D721Med (cell line): ENCODE data around the gene PIK3R6.

ENCODE experiments used
- DNase-seq: peaks from one replicate; pipeline ENCODE4 v3.0.0; 2011; ENCODE audit warnings: low spot score; ENCODE audit not compliant: insufficient read length
- FAIRE-seq: peaks from 2 replicates; lab custom pipeline; 2011; peaks lifted over from hg19 to GRCh38; lab: Jason Lieb, UNC
- TF ChIP-seq, protein P1 (sequence below): IDR thresholded peaks from 2 replicates; pipeline ENCODE4 v1.5.1; 2012; ENCODE audit warnings: mild to moderate bottlenecking, control low read depth; ENCODE audit not compliant: insufficient read depth; ENCODE audit errors: missing control alignments

PIK3R6 gene

GRCh38 chr17:8910969-8911604, 43.6 kb upstream of the PIK3R6 start:
- FAIRE-seq (no peak), DNase-seq (no peak)
- TF ChIP-seq, protein P1, sequence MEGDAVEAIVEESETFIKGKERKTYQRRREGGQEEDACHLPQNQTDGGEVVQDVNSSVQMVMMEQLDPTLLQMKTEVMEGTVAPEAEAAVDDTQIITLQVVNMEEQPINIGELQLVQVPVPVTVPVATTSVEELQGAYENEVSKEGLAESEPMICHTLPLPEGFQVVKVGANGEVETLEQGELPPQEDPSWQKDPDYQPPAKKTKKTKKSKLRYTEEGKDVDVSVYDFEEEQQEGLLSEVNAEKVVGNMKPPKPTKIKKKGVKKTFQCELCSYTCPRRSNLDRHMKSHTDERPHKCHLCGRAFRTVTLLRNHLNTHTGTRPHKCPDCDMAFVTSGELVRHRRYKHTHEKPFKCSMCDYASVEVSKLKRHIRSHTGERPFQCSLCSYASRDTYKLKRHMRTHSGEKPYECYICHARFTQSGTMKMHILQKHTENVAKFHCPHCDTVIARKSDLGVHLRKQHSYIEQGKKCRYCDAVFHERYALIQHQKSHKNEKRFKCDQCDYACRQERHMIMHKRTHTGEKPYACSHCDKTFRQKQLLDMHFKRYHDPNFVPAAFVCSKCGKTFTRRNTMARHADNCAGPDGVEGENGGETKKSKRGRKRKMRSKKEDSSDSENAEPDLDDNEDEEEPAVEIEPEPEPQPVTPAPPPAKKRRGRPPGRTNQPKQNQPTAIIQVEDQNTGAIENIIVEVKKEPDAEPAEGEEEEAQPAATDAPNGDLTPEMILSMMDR: no peak

GRCh38 chr17:8909586-8910270, 42.3 kb upstream of the PIK3R6 start:
- FAIRE-seq (no peak), DNase-seq (no peak)
- TF ChIP-seq, protein P1: no peak

GRCh38 chr17:8905331-8905730, 37.9 kb upstream of the PIK3R6 start:
- DNase-seq (no peak), FAIRE-seq (no peak)
- TF ChIP-seq, protein P1: no peak

DNA sequence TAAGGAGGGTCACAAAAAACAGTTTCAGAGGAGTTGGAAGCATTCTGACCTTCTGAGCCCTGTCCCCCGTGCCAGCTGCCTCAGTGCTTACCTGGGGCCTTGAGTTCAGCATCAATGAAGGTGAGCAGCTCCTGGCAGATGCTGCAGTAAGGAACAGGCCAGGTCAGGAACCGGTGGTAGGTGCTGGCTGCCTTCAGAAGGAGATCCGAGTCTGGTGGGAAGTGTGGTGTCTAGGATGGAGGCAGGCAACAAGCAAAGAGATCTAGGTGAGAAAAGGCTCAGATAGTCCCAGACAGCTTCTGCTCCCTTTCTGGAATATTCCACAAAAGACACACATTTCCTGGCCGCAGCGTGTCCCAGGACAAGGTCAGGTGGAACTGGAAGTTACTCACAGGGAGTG, 37.2 kb upstream of the PIK3R6 start:
- FAIRE-seq (no peak), DNase-seq (no peak)
- TF ChIP-seq, protein P1: no peak

DNA sequence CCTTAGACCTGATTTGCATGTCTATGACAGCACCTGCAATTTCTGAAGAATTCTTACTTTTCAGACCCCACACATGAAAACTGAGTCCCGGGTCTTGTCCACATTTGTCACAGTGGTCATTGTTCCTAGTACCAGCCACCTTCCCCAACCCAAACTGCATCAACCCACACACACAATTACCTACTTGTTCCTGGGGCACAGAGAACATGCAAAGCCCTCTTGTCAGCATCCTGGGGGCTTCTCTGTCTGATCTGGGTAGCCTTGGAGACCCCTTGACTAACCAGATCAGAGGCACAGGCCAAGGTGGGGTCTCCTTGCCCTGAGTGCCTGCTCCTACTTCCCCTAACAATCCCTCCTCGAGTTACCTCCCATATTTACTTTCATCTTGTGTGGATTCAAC, 36.7 kb upstream of the PIK3R6 start:
- TF ChIP-seq, protein P1: no peak
- DNase-seq: no peak
- FAIRE-seq: no peak

DNA sequence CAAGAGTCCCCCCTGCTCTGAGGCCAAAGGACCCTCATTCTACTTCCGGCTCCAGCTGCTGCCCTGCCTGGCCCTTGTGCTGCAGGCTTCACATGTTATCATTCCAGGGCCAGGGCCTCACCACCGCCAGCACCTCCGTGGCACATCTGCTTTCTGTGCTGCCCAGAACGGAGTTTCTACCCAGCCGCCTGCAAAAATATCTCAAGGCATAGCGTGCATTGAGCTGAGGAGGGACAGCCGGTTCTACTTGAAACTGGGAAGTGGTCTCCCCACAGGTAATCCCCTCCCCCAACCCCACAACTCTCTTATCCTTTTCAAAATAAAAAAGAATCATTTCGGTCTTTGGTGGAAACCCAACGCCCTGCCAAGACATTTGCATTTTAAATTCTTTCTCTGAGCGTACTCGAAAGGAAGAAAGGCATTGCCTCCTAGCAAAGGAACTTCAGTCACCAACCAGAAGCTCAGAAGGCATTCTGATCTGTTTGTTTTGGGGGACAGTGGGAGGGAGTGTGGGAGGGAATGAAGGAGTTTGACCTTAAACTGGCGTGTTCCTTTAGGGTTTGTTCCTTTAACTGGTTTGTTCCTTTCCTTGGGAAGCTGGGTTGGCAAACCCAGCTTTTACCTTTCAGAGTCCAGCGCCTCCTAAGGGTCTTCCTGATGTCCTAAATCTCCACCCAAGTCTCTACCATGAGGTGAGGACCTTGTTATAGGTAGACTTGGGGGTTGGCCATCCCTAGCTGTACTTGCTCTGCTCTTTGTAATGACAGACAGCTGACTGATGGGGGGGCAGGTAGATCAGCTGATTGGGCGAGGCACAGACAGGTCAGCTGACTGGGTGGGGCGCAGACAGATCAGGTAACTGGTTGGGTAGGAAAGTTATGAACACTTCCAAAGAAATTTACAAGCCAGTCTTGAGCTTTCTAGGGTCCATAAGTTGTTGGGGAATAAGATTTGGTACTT, 33.4 kb upstream of the PIK3R6 start:
- FAIRE-seq (no peak), DNase-seq (no peak)
- TF ChIP-seq, protein P1: no peak
